OCI-LY3 (cell line): ENCODE data around the gene CD86.

ENCODE experiments used
- H2AFZ ChIP-seq: fragments of 200-600, 300-600 bp; shearing (Covaris generic); 2 replicates; pipeline ENCODE4 v1.6.0; 2014; ENCODE audit warnings: antibody characterized with exemption, low read depth, low read length
- H3K27ac ChIP-seq: fragments of 200-600, 300-600 bp; sonication (generic); 2 replicates; pipeline ENCODE4 v1.5.1; 2014; ENCODE audit warnings: mild to moderate bottlenecking, low read length, moderate library complexity, mixed read lengths
- H3K27me3 ChIP-seq: fragments of 200-600, 300-600 bp; sonication (generic); 2 replicates; pipeline ENCODE4 v1.6.1; 2014; ENCODE audit warnings: low read depth, low read length, mixed read lengths
- H3K36me3 ChIP-seq: fragments of 200-600, 300-600 bp; sonication (generic); replicated peaks from 2 replicates; pipeline ENCODE3; 2014; ENCODE audit warnings: low read depth, low read length, mixed read lengths
- H3K4me1 ChIP-seq: fragments of 300-600, 200-600 bp; sonication (generic); 2 replicates; pipeline ENCODE4 v1.6.1; 2014; ENCODE audit warnings: low read length, mixed read lengths
- H3K4me2 ChIP-seq: fragments of 200-600, 300-600 bp; sonication (generic); 2 replicates; pipeline ENCODE4 v1.6.1; 2014; ENCODE audit warnings: low read length, mixed read lengths
- H3K4me3 ChIP-seq: fragments of 300-600, 200-600 bp; sonication (generic); 2 replicates; pipeline ENCODE4 v1.5.1; 2014; ENCODE audit warnings: antibody characterized with exemption, mild to moderate bottlenecking, low read length, moderate library complexity
- H3K79me2 ChIP-seq: fragments of 300-600, 200-600 bp; shearing (Covaris generic); 2 replicates; pipeline ENCODE4 v1.6.1; 2014; ENCODE audit warnings: mild to moderate bottlenecking, low read length, mixed read lengths
- H3K9ac ChIP-seq: fragments of 300-600, 200-600 bp; shearing (Covaris generic); 2 replicates; pipeline ENCODE4 v1.6.0; 2014; ENCODE audit warnings: mild to moderate bottlenecking, low read length, moderate library complexity
- H3K9me3 ChIP-seq: fragments of 200-600, 300-600 bp; shearing (Covaris generic); 2 replicates; pipeline ENCODE4 v1.6.1; 2014; ENCODE audit warnings: low read length, mixed read lengths; ENCODE audit not compliant: insufficient read depth
- H4K20me1 ChIP-seq: fragments of 200-600, 300-600 bp; sonication (generic); 2 replicates; pipeline ENCODE4 v1.6.1; 2016; ENCODE audit warnings: low read length, mixed read lengths; ENCODE audit not compliant: insufficient read depth
- EZH2phosphoT487 ChIP-seq: fragments of 200-600 bp; shearing (Covaris generic); IDR thresholded peaks from 2 replicates; pipeline ENCODE4 v1.6.1; 2018; ENCODE audit warnings: antibody characterized with exemption, mixed run types, low read depth
- TF ChIP-seq, protein P1 (sequence below): fragments of 200-600, 300-600 bp; sonication (generic); IDR thresholded peaks from 2 replicates; pipeline ENCODE4 v1.5.1; 2014; ENCODE audit warnings: antibody characterized with exemption, low read length, low read depth

The CD86 gene

DNA sequence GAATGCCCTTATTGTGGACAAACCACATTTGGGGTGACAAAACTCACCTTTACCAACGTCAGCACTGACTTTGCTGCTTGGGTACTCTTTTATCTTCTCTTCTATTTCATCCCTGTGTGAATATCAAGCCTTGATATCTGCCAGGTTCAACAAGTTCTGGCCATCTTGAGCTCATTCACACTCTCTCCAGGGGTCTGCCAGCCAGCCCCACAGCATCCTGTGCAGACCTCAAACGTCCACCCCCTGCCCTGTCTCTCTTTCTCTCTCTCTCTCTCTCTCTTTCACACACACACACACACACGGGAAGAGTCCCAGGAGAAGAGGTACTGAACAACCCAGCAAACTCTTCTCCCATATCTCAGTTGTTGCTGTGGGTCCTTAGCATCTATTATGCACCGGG is 43.8 kb upstream of the CD86 start:
- Histone ChIP-seq H3K27me3 (no peaks in the 10 kb centered on the region), H3K79me2 (no peaks in the 10 kb centered on the region), H3K4me1 (peaks cover 67% of the 10 kb centered on the region), H3K9me3 (peaks cover 13% of the 10 kb centered on the region; the same call in 1 of the 2 replicates), H3K36me3 (peaks cover 11% of the 10 kb centered on the region), H3K27ac (no peak overlapping the region), H3K4me3 (no peak overlapping the region), H4K20me1 (no peaks in the 10 kb centered on the region), H2AFZ (no peak overlapping the region), H3K9ac (no peak overlapping the region), H3K4me2 (peak overlapping the region; percentile 19)
- TF ChIP-seq, protein P1, sequence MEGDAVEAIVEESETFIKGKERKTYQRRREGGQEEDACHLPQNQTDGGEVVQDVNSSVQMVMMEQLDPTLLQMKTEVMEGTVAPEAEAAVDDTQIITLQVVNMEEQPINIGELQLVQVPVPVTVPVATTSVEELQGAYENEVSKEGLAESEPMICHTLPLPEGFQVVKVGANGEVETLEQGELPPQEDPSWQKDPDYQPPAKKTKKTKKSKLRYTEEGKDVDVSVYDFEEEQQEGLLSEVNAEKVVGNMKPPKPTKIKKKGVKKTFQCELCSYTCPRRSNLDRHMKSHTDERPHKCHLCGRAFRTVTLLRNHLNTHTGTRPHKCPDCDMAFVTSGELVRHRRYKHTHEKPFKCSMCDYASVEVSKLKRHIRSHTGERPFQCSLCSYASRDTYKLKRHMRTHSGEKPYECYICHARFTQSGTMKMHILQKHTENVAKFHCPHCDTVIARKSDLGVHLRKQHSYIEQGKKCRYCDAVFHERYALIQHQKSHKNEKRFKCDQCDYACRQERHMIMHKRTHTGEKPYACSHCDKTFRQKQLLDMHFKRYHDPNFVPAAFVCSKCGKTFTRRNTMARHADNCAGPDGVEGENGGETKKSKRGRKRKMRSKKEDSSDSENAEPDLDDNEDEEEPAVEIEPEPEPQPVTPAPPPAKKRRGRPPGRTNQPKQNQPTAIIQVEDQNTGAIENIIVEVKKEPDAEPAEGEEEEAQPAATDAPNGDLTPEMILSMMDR, result no peak
- TF ChIP-seq EZH2phosphoT487, result no peak

DNA sequence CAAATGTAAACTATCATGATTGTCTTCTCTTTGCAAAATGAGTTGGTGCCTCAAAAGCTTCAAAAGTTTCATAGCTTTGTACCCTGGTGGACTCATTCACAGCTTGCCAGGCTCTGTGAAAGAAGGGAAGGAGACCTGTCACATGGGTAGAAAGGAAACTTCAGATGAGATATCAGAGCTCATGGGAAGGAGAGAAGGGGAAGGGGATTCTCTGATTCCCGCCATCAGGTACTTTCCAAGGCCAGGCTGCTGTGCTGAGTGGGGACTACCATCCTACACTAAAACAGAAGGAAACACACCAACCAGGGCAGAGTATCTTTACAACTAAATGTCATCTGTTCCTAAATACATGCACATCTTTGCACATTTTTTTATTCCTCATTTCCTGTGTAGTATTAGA is 42.3 kb upstream of the CD86 start:
- Histone ChIP-seq H4K20me1 (no peaks in the 10 kb centered on the region), H2AFZ (no peak overlapping the region), H3K27ac (no peak overlapping the region), H3K79me2 (no peaks in the 10 kb centered on the region), H3K4me1 (peaks cover 67% of the 10 kb centered on the region), H3K9ac (no peak overlapping the region), H3K4me3 (no peak overlapping the region), H3K4me2 (peak overlapping the region; percentile 19), H3K27me3 (no peaks in the 10 kb centered on the region), H3K9me3 (peaks cover 14% of the 10 kb centered on the region; the same call in 1 of the 2 replicates), H3K36me3 (peaks cover 14% of the 10 kb centered on the region)
- no peak for TF ChIP-seq EZH2phosphoT487
- TF ChIP-seq, protein P1, result no peak

DNA sequence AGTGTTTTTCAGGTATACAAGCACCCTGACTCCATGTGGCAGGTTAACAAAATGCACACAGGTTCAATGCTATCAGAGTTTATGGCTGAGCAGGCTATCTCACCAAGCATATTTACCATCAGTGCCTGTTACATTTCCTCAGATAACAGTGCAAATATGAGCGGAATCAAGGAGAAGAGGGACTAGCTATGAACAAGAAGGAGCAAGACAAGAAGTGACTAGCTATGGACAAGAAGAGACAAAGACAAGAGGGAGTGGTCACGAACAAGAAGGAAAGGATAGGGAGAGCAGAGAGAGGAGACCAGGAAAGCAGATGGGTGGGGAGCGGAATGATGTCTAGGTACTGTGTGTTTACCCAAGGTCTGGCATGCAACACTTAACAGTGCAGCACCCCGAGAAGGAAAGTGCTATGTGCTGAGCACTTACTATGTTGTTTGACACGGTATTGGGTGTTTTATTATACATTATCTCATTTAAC is 41.7 kb upstream of the CD86 start:
- Histone ChIP-seq H3K36me3 (peaks cover 14% of the 10 kb centered on the region), H3K4me2 (no peak overlapping the region), H3K4me1 (peaks cover 67% of the 10 kb centered on the region), H3K9me3 (peaks cover 14% of the 10 kb centered on the region; the same call in 1 of the 2 replicates), H2AFZ (no peak overlapping the region), H4K20me1 (no peaks in the 10 kb centered on the region), H3K27me3 (no peaks in the 10 kb centered on the region), H3K9ac (no peak overlapping the region), H3K79me2 (no peaks in the 10 kb centered on the region), H3K4me3 (no peak overlapping the region), H3K27ac (no peak overlapping the region)
- TF ChIP-seq EZH2phosphoT487, result no peak
- TF ChIP-seq, protein P1, result no peak

DNA sequence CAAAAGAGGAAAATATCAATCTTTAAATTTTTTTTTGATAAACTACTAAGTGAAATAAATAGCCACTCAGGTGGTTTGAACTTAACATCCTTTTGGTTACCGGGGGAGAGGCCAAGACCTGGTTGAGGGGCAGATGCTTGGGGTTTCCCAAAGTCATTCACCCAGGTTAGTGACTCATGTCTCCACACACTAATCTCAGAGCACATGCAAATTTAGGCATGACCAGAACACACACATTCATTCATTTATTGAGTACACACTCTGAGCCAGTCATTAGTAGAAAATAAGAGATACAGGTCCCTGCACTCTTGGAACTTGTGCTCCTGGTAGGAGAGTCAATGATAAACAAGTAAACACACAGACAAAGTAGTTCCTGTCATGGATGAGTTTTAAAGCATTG is 40.4 kb upstream of the CD86 start:
- Histone ChIP-seq H3K79me2 (no peaks in the 10 kb centered on the region), H3K4me3 (no peak overlapping the region; the same call in 1 of the 2 replicates), H3K4me1 (peaks cover 61% of the 10 kb centered on the region), H4K20me1 (no peaks in the 10 kb centered on the region), H3K27me3 (no peaks in the 10 kb centered on the region), H3K27ac (peak overlapping the region; percentile 44), H3K9ac (no peak overlapping the region), H2AFZ (no peak overlapping the region), H3K36me3 (peaks cover 14% of the 10 kb centered on the region), H3K4me2 (peak overlapping the region; percentile 39), H3K9me3 (peaks cover 14% of the 10 kb centered on the region; the same call in 1 of the 2 replicates)
- no peak for TF ChIP-seq EZH2phosphoT487
- TF ChIP-seq, protein P1, result no peak
